LHCN-M2 (cell line): Measurements from ENCODE around the gene PLEKHM1. TPM values are rescaled to one million over a fixed set of nuclear protein-coding genes. Genes with fewer than 3 reads are reported as not detected.
"Not testable (repeated sequence)": the region's sequence is repeated elsewhere in the genome, so short reads cannot be mapped to it uniquely, and the experiment has no call there.

Source experiments
- DNase-seq: peaks from one replicate; pipeline ENCODE4 v3.0.0-alpha.2; 2012; ENCODE audit warnings: low read depth
- total RNA-seq: library from RNA; depleted of rRNA; stranded (reverse); fragments of >200 nt; gene quantifications from 2 replicates; pipeline ENCODE4 v1.2.3, GENCODE V29; 2014

PLEKHM1 gene
- total RNA-seq, 1 experiment from 2014 or later: 27.2 TPM

GRCh38 chr17:45441526-45442310 lies 48.8 kb downstream of the PLEKHM1 start:
- no peak for DNase-seq

GRCh38 chr17:45440839-45441515 lies 49.5 kb downstream of the PLEKHM1 start:
- DNase-seq: not testable (repeated sequence)

- no peak for DNase-seq
Observed at GRCh38 chr17:45440161-45440778, 50.3 kb downstream of the PLEKHM1 start.

- DNase-seq: no peak
Observed at GRCh38 chr17:45438931-45439610, 51.5 kb downstream of the PLEKHM1 start.

GRCh38 chr17:45437465-45438283 lies 52.8 kb downstream of the PLEKHM1 start:
- no peak for DNase-seq

GRCh38 chr17:45436625-45437464 lies 53.7 kb downstream of the PLEKHM1 start:
- DNase-seq: no peak

GRCh38 chr17:45436161-45436560 lies 54.4 kb downstream of the PLEKHM1 start:
- DNase-seq: no peak

- no peak for DNase-seq
Observed at GRCh38 chr17:45435481-45435880, 55.0 kb downstream of the PLEKHM1 start.

- DNase-seq: no peak
Observed at GRCh38 chr17:45433159-45433535, 57.4 kb downstream of the PLEKHM1 start.

- DNase-seq: no peak
Observed at GRCh38 chr17:45432405-45433158, 57.9 kb downstream of the PLEKHM1 start, which contains the start of gene ARHGAP27. TSS of gene ARHGAP27 (minus strand) at chr17:45432870. CDS start at chr17:45430279, 2,591 bp downstream.

- DNase-seq: peak; percentile 41
Observed at GRCh38 chr17:45431531-45432404, 58.8 kb downstream of the PLEKHM1 start.

GRCh38 chr17:45430738-45431530 lies 59.6 kb downstream of the PLEKHM1 start:
- DNase-seq: no peak

GRCh38 chr17:45430006-45430737 lies 60.3 kb downstream of the PLEKHM1 start:
- DNase-seq: no peak

GRCh38 chr17:45429339-45430005 lies 61.0 kb downstream of the PLEKHM1 start:
- no peak for DNase-seq

GRCh38 chr17:45428931-45429338 lies 61.6 kb downstream of the PLEKHM1 start:
- no peak for DNase-seq

- peak; percentile 51 for DNase-seq
Observed at GRCh38 chr17:45428050-45428617, 62.4 kb downstream of the PLEKHM1 start.
